Activated naive CD4-positive, alpha-beta T cell treated with anti-CD3 and anti-CD28 coated beads, Interleukin-2, amount 50 U/mL, for 16 hours (primary cell): ENCODE data around the gene NFKB2.

Experiments used
- DNase-seq: peaks from one replicate; pipeline ENCODE4 v3.0.0-alpha.2; 2020

NFKB2 gene

DNA sequence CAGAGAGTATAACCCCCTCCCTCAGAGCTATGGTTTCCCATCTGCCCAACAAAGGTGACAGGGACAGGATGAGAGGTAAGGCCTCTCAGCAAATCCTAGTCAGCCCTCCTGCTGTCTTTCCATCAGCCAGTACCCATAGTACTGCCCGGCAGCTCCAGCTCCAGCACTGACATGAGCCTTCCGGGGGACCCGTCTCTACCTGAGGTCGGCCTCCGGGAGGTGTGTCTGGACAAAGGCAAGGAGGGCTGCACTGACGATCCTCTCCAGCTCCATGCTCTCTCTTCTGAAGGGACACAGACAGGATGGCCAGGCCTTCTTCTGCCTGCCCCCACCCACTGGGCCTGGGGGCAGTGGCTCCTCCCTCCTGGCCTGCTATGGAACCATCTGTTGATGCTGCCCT, 29.4 kb downstream of the NFKB2 start:
- DNase-seq: no peak

GRCh38 chr10:102425444-102425843, 29.9 kb downstream of the NFKB2 start:
- no peak for DNase-seq

- DNase-seq: no peak
These were observed 31.3 kb downstream of the NFKB2 start for GRCh38 chr10:102426803-102427287.

DNA sequence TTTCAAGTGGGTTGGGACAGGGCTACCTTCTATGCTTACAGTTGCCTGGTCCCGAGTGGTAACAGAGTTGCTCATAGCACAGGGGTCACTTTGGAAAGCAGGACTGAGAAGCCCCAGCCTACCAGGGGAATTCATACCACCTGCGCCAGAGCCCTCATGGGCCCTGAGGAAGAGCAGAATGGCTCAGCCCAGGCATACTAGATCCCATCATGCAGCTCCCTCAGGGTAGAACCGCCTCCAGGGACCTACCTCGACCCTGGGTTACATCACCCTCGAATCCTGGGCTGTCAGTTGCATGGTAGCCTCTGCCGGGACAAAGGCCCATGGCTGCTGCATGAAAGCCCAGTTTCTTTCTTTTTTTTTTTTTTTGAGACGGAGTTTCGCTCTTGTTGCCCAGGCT, 34.0 kb downstream of the NFKB2 start:
- no peak for DNase-seq

GRCh38 chr10:102431452-102432124, 36.1 kb downstream of the NFKB2 start:
- no peak for DNase-seq

DNA sequence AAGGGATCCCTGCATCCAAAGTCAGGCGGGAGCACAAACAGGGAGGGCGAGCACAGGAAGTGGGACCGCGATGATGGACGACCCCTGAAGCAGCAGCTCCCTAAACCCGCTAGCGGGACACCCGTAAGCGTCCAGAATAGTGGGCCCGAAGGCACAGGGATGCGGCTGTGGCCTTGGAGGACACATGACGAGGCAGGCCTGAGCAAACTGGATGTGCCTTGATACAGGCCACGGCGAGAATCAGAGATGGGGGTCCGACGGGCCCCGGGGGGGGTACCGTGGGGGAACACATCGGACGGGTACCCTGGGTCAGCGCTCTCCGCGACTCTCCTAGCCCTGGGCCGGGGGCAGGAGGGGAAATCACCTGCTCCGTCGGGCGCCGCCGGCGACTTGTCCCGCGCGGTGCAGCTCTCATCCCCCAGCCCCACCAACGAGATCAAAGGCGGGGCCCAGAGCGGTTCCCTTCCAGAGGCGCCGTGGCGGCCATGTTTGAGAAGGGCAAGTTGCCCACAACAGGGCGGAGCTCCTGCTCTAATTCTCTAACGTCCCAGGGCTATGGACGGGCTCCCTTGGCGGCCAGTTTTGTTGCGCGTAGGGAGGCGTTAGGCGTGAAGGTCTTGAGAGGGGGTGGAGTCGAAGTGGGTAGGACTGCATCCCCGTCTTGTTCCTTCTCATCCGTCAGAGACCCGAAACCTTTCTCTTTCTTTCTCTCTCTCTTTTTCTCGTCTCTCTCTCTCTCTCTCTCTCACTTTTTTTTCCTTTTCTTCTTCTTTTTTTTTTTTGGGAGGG, 36.9 kb downstream of the NFKB2 start, which contains the start of gene CUEDC2:
TSS of gene CUEDC2 (minus strand) at position 413 of the 789 bp plus-strand sequence. CDS start 7,386 bp downstream, outside the sequence.
- DNase-seq: peak; percentile 95

DNA sequence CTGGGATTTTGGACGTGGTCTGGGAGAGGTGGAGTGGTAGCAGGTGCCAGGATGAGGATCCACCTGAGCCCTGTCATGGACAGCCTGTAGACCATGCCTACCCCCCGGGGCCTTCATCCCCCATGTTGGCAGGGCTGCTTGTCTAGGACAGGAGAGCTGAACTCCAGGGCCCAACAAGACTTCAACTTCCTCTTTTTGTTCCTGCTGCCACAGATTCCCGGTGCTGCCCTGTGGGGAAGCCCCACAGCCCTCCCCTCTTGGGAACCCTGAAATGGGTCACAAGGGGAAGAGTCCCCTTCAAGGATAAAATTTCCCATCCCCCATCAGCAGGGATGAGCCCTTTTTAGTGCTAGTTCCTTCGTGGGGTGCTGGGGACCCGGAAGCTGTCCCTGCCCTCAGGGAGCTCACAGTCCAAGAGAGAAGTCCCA, 38.1 kb downstream of the NFKB2 start:
- no peak for DNase-seq

- DNase-seq: no peak
These were observed 39.1 kb downstream of the NFKB2 start for GRCh38 chr10:102434394-102435132.

DNA sequence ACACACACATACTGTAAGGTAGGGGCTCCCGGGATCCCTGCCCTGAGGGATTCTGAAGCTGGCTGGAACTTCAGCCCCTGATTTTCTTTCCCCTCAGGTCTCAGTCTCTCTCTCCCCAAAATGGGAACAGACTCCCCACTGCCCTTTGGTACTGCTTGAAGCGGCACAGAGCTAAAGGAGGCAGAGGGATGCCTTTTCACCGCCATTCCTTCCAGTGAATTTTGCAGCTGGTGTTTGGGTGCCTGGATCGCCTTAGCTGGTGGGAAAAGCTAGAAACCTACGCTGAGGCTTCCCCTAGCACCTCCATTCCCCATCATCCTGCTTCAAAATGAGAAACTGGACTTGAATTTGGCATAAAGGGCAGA, 39.6 kb downstream of the NFKB2 start:
- DNase-seq: no peak

DNA sequence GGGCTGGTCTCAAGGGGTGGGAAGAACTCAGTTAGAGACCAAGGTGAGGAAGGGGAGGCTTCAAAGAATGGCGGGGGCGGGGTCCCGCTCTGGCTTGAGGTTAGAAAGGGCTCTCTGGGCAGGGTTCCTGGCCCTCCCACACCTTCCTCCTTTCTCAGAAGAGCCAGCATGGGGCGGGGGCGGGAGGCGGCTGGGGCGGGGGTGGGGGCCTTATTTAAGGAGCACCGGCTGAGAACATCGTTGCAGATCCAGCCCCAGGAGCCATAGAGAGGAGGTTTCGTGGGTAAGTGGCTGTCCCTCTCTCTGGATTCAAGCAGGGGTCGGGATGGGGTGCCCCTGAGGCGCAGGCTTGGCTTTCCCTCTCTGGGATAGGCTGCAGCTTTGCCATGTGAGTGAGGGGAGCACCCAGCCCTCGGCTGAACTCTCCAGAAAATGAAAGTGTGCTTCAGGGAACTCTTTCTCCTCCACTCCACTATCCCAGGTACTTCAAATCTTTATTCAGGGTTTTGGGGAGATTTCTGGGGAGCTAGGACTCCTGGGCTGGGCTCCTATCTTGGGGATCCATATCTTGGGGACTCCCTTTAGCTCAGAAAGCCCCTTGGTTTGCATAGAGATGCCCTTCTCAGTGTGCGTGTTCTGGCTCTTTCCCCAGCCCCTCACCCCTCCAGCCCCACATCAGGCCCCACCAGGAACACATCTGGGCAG, 40.2 kb downstream of the NFKB2 start:
- DNase-seq: no peak

- DNase-seq: no peak
These were observed 40.8 kb downstream of the NFKB2 start for GRCh38 chr10:102436312-102436711.

DNA sequence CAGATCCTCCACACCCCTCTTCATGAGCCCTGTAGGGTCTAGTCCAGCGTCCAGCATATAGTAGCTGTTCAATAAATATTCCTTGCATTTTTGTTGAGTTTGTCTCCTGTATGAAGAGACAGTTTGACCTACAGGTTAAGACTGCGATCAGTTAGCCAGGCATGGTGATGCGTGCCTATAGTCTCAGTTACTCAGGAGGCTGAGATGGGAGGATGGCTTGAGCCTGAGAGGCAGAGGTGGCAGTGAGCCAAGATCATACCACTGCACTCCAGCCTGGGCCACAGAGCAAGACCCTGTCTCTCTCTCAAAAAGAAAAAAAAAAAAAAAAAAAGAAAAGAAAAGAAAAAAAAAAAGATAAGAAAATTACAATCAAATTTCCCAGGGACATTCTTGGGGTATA, 42.0 kb downstream of the NFKB2 start:
- DNase-seq: no peak

DNA sequence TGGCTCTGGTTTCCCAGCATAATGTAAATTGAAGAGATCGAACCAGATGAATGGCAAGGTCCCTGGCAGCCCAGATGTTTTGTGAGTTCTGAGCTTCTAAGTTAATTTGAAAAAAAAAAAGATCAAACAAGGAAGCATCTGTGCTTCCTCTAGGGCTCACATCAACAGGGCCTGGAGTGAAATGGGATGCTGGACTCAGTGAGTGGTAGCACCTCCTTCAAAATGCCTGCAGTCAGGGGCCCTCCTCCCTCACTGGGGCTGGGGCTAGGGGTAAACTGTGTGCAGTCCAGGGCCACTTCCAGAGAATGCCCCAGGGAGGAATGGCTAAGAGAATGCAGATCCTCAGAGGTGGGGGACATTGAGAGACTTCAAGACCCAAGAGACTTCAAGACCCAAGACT, 42.9 kb downstream of the NFKB2 start:
- DNase-seq: no peak

DNA sequence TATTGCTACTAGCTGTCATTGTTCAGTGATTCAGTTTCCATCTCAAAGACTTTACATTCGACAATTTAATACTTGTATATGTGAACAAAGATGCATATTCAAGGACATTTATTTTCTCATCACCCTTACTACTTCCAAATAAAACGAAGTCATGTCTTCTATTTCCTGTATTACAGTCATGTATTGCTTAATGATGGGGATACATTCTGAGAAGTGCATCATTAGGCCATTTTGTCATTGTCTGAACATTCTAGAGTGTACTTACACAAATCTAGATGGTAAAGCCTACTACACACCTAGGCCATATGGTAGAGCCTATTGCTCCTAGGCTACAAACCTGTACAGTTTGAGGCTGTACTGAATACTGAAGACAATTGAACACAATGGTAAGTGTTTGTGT, 49.3 kb downstream of the NFKB2 start:
- DNase-seq: no peak

DNA sequence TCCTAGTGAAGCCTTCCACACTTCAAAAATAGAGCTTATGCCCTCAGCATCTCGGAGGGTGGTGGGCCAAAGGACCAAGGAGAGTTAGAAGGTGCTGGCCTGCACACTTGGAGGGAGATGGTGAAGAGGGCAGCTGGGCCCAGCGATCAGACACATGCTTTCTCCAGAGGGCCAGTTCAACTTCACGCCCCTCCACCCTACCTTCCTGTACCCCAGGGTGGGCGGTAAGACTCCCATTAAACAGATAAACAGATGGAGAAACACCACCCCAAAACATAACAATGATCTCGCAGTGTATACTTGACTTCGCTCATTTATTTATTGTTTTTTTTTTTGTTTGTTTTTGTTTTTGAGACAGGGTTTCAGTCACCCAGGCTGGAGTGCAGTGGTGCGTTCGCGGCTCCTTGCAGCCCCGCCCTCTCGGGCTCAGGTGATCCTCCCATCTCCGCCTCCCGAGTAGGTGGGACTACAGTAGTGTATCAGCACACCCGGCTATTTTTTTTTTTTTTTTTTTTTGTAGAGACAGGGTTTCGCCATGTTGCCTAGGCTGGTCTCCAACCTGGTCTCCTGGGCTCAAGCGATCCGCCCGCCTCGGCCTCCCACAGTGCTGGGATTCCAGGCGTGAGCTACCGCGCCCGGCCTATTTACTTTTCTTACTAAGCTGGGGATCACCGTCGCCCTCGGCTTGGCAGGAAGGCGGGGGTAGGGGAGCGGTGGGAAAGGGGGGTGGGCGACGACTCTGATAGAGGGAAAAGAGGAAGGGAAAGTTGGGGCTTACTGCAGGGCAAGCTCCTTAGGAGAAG, 54.0 kb downstream of the NFKB2 start:
- DNase-seq: peak; percentile 91

DNA sequence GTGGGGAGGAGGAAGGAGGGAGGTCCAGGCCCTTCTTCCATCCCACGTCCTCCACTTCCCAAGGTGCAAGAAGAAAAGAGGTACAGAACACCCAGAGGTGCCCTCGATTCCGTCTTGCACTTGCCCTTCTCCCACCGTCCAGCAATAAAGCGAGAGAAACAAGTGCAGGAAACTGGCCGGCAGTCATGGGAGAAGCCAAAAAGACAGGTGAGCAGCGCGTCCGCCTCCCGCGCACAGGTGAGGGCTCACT, 54.5 kb downstream of the NFKB2 start:
- no peak for DNase-seq

DNA sequence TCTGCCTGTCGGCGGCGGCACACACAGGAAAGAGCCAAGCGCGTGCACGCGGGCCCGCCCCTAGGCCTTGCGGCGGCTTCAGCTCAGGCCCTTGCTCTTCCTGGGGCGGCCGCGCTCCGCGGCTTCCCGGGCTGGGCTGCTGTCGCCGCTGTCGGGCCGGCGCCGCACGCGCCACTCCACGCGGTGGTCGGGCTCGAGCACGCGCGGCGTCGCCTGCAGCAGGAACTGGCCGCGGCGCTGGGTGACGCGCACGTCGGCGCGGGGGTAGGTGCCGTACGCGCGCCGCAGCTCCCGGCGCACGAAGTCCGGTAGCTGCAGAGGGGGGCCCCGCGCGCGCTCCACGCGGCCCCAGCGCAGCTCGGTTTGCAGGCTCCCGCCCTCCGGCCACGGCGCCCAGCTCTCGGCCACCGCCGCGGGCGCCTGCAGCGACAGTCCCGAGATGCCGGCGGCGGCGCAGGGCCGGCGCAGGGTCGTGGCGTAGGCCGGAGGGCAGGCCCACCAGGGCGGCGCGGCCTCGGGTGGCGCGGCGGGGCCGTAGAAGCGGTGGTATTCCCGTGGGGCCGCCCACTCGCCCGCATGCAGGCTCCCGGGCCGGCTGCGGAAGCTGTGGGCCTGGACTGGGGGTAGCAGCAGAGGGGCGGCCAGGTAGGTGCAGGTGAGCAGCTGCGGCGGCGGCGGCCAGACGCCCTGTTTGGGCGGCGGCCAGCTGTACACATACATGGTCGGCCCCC, 55.0 kb downstream of the NFKB2 start:
- peak; percentile 86 for DNase-seq

DNA sequence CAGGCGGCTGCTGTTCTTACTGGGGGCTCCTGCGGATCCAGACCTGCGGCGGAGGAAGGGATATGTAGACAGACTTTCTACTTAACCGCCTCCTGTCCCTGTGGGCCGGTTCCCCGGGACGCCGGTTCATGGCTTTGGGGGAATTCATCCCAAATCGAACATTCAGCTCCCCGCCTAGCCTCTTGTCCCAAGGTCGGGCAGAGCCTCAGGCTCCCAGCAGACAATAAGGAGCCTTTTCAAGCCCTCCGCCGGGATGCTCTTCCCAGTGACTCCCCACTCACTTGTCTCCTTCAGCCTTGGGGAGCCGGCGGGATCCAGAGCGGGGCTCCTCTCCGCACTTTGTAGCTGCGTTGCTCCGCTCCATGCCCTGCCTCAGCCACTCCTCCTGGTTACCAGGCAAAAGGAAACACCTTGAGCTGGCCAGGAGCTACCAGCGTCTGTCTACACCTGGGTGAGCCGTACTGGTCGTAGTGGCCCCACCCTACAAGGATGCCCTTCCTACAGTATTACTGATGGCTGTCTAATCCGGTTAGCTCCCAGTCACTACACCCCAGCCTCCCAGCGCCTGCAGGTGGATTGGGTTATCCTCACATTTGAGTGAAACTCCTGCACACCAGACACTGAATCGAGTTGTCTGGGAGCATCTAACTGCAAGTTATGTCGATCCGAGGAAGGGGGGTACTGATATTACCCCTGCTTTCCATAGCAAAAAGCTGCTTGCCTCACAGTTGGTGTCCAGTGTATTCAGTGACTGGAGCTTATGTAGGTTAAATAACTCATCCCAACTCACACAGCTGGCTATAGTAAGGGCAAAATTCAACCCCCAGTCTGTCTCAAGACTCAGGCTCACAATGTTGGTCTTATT, 55.8 kb downstream of the NFKB2 start, which contains the start of gene C10orf95:
TSS of gene C10orf95 (minus strand) at position 439 of the 865 bp plus-strand sequence. CDS start 450 bp downstream, outside the sequence.
- DNase-seq: no peak
